HFF-Myc (cell line): Measurements from ENCODE around the gene NPTN.

Experiments used
- DNase-seq: peaks from one replicate; pipeline ENCODE4 v3.0.0-alpha.2; 2011; ENCODE audit warnings: low read depth; ENCODE audit errors: extremely low read depth
- H3K4me3 ChIP-seq: replicated peaks from 2 replicates; pipeline ENCODE4 v1.5.1; 2011; ENCODE audit warnings: low read depth, mild to moderate bottlenecking, control low read depth, low read length
- TF ChIP-seq, protein P1 (sequence below): IDR thresholded peaks from 2 replicates; pipeline ENCODE4 v1.5.1; 2012; ENCODE audit warnings: mild to moderate bottlenecking, low read depth, low read length, control low read depth; ENCODE audit errors: missing control alignments

The NPTN gene

DNA sequence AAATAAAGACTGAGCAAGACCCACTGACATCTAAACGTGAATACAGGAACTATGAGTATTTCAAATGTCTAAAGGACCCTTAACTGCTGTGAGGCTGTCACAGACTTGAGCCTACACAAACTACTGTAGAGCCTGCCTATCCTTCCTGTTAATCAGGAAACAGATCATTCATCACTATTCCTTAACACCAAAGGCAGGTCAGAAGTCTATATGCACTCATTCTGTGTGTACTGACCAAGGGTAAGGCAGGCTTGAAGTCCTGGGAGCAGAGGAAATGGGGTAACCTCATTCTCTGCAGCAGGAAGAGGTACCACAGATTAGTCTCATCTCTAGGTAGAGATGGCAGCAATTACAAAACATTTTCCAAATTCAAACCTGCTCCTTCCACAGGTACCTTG lies 30.7 kb downstream of the NPTN start:
- no peak overlapping the region for H3K4me3 ChIP-seq
- DNase-seq: no peak
- TF ChIP-seq, protein P1, sequence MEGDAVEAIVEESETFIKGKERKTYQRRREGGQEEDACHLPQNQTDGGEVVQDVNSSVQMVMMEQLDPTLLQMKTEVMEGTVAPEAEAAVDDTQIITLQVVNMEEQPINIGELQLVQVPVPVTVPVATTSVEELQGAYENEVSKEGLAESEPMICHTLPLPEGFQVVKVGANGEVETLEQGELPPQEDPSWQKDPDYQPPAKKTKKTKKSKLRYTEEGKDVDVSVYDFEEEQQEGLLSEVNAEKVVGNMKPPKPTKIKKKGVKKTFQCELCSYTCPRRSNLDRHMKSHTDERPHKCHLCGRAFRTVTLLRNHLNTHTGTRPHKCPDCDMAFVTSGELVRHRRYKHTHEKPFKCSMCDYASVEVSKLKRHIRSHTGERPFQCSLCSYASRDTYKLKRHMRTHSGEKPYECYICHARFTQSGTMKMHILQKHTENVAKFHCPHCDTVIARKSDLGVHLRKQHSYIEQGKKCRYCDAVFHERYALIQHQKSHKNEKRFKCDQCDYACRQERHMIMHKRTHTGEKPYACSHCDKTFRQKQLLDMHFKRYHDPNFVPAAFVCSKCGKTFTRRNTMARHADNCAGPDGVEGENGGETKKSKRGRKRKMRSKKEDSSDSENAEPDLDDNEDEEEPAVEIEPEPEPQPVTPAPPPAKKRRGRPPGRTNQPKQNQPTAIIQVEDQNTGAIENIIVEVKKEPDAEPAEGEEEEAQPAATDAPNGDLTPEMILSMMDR: no peak

DNA sequence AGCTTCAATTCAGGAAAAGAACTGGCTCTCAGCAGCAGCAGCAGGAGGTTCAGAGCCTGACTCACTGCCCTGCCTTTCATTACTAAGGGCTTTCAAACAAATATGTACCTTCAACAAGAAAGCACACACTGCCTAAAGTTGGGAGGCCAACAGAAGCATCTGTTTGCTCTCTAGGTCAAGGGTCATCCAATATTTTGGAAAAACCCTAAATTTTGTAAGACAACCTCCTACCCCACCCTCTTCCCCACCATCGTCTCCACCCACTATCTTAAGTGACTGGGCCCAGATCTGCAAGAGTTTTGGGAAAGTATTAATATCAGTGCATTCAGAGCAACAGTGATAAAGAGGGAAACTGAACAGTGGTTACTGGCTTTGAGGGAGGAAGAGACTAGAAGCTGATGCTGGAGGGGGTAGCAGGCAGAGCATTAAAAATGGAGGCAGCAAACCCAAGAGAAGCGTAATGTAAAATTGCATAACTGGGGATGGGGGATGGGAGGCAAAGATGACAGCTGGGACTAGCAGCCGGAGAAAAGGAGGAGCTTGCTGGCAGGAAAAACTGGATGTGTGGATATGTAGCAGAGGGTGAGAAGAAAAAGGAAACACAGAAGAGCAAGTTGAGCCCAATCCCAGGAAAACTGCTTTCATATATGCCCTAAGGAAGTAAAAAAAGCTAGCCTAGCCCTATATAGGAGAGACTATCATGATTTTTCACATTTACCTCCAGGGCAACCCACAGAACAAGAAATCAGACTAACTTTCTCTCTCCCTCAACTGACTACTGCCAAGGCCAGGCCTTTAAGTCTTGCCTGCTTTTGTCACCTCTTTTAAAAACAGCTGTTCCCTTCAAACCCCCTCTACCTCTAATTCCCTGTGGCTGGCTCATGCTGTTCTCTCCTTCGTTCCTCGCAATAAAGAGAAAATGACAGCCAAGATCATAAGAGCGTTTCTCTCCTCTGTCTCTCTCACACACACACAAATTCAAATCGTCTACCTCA lies 31.4 kb downstream of the NPTN start:
- TF ChIP-seq, protein P1: no peak
- DNase-seq: peak; percentile 31
- H3K4me3 ChIP-seq: no peak overlapping the region

DNA sequence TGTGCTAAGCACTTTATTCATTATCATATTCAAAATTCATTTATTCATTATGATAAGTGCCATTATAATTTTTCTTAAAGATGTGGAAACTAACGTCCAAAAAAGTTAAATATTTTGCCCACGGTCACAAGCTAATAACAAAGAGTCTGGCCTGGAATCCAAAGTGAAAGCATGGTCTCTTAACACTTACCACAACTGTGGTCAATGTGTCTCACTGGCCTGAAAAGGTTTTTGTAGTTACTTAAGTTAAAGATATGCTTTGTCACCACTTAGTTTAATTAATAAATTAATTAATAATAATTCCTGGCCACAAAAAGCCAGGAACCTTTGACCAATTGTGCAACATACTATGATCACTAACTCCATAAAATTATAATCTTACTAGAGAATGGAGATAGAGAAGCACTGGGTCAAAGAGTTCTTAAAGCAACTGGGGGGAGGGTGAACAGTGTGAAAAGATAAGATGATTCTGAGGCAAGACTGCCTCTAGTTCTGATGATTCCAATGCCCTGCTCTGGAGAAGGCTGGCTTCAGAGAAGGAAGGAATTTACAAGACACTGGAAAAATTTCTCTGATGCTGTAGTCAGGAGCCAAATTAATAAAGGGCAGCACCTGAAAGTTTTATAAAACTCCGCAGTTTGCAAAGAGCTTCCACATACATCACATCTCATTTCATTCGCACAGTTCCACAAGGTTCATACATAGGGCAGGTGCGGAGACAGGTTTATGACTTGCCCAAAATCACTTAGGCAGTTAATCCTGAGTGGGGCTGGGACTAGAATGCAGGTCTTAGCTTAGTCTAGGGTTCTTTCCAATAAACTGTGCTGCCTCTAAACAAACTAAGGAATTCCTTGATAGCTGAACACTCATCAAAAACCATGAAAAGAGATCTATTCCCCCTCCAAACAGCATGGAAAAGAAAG lies 32.5 kb downstream of the NPTN start:
- no peak overlapping the region for H3K4me3 ChIP-seq
- TF ChIP-seq, protein P1: no peak

DNA sequence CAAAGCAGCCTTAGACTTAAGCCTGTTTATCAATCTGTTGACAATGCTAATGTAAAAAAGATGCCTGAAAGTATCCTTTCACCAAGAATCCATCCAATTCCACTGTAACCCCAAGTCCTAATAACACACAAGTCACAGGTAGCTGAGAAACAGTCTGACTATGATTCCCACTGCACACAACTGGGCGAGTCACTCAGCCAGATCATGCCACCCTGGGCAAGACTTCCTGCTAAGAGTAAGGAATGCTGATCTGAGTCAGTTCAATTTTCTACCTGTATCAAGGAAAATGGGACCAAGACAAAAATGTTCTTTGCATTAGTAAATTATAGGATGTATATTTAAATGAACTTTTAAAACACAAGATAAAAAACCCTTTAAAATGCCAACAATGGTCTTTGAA lies 33.3 kb downstream of the NPTN start:
- no peak overlapping the region for H3K4me3 ChIP-seq
- no peak for DNase-seq
- TF ChIP-seq, protein P1: no peak

More for the DNA sequence above, 32.5 kb downstream of the NPTN start:
- DNase-seq: no peak

DNA sequence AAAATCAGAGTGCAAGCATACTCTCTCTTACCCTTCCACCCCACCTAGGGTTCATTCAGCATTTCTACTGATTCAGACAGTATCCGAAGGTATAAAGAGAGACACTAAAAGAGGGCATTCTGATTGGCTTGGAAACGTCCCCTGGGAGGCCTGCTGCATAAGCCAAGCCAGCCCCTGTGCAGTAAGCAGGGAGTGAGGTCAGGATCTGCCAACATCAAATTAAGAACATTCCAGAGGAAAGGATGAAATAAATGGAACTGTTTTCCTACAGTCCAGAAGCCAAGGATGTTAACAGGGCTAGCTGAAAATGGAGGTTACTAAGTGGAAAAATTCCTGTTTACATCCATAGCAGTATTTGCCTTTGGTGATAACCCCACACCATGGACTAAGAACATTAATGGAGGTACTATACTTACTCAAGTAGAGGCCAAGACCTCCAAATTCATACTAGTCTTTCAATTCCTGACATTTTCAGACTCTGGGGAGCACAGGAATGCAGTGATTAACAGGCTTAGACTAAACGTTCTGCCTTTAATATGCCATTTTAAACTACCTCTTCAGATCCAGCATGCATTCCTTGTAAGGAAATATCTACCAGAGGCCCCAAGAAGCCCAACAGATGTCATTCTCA lies 34.5 kb downstream of the NPTN start:
- DNase-seq: no peak
- TF ChIP-seq, protein P1: no peak
- H3K4me3 ChIP-seq: no peak overlapping the region

- TF ChIP-seq, protein P1: no peak
- no peak overlapping the region for H3K4me3 ChIP-seq
- DNase-seq: no peak
These were observed 36.1 kb downstream of the NPTN start for GRCh38 chr15:73597036-73597638.
